GM18858 (cell line): ENCODE measurements around the gene CEP192.
"Not testable (repeated sequence)": the region's sequence is repeated elsewhere in the genome, so short reads cannot be mapped to it uniquely, and the experiment has no call there.

ENCODE experiments used
- ATAC-seq: cut with Tn5 transposase; IDR thresholded peaks from one replicate; pipeline ENCODE4 v1.9.1; 2021; ENCODE audit not compliant: unreplicated experiment

The CEP192 gene

DNA sequence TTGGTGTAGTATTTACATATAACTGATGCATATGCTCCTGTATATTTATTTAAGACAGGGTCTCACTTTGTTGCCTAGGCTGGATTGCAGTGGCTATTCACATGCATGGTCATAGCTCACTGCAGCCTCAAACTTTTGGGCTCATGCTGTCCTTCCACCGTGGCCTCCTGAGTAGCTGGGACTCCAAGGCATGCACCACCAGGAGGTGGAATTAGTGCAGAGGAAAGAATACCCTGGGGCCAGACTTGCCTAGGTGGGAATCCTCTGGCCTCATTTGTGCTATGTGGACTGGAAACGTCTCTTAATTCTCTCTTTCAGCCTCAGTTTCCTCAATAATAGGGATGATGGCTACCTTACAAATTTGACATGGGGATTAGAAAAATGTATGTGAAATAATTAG lies 2.3 kb downstream of the CEP192 start:
- ATAC-seq = no peak

DNA sequence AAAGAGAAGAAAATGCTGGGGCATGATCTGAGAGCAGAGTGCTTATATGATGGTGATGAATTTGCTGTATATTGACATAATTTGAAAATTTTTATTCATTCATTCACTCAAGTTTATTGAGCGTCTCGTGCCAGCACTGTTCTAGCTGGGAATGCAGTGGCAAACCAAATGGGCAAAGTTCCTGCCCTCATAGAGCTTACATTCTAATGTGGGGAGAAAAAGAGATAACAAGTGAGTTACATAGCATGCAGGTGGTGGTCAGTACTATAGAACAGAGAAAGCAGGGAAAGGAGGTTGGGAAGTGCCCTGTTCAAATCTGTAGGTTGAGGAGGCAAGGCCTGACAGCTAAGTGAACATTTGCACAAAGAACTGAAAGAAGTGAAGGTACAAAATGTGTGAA lies 4.3 kb downstream of the CEP192 start:
- ATAC-seq = no peak

DNA sequence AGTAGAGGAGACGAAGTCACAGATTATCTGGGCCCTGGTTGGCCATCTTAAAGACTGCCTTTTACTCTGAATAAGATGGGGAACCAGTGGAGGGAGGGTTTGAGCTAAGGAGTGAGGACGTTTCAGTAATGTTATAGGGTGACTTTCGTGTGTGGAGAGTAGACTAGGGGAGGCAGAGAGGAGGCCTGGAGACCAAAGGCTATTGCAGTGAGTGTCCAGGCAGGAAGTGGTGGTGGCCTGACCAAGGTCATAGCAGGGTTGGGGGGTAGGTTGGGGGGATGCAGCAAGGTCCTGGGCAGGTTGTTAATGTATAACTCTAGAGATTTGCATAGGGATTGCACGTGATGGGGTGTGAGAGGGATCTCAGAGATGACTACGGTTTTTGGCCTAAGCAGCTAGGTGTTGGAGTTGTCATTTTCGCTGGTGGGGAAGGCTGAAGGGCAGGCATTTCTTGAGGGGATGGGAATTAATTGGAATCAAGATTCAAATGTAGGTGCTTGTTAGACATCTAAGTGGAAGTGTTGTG lies 4.9 kb downstream of the CEP192 start:
- no peak for ATAC-seq

DNA sequence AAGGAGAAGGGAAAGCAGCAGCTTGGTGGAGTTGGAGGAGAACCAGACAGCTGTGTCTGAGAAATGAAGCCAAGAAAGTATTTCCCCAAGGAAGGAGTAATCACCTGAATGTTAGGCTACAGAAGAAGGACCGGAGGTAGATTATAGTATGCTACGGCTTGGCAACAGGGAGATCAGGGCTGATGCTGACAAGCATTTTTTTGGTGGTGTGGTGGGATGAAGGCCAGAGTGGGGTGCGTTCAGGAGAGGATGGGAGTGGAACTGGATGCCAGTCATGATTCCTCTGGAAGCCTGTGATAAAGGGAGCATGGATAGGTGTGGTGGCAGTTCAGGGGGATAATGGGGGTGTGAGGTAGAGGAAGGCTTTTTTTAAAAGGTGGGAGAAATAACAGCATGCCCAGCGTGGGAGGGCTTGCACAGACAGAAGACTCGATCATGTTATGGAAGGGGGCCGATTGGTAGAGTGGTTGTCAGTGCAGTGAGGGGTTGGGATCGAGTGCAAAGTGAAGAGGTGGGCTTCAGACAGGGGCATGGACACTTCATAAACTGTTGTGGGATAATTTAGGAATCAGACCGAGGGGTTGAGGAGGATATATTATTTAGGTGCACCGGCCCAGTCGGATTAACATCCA lies 5.6 kb downstream of the CEP192 start:
- no peak for ATAC-seq

DNA sequence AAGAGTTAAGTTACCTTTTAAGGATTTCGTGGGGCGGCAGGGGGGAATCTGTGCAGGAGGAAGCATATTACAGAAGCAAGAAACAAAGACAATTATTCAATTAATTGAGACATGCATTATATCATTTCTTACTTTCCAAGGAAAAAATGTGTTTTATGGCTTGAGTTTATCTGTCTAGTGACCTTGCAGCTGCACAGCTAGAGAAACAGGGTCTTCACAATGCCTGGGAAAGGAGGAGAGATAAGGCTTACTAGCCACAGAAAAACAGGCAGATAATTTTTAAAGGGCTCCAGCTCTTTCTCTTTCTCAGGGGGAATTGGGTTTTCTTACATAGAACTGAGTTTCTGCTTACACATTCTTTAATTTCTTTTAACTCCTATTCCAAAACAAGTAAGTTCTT lies 6.2 kb downstream of the CEP192 start:
- ATAC-seq = not testable (repeated sequence)

DNA sequence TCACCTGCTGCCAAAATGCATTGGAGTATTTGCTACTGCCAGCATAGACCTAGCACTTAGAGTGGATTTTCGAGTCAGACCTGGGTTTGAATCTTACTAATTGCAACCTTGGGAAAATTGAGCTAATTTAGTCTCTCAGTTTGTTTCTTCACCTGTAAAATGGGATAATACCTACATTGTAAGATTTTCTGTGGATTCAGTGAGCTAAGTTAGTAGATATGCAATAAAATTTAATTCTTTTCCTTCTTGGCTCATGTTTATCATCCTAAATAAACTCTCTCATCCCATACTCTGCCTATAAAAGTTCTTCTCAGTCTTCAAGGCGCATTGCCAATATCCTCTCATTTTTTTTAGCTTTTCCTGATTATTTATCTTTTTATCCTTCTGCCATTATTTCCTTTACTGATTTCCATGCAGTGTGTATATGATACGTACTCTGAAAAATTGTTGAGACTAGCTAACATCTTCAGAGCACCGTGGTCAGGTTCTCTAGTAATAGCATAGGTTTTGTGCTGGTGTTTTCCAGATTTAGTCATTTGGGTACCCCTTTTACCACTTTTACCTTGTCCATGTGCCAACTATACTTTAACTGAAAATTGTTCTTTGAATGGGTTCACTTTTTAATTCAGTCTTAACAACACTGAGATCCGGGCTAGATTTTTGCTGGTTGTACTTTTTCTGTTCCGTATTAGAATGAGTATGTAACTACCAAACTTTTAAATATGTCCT lies 7.3 kb downstream of the CEP192 start:
- peak; percentile 53 for ATAC-seq

DNA sequence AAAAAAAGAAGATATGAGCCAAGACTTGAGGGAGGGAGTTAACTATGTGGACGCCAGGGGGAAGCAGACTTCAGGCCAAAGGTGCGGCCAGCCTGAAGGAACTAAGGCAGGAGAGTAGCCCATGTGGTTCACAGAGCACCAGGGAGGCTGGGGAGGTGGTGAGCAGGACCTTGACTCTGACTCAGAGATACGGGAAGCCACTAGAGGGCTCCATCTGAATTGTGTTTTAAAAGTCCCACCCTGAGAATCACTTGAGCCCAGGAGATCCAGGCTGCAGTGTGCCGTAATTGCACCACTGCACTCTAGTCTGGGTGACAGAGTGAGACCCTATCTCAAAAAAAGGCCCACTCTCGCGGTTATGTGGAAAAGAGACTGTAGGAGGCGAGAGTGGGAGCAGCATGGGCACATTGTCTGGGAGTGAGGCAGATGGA lies 12.3 kb downstream of the CEP192 start:
- ATAC-seq = no peak

DNA sequence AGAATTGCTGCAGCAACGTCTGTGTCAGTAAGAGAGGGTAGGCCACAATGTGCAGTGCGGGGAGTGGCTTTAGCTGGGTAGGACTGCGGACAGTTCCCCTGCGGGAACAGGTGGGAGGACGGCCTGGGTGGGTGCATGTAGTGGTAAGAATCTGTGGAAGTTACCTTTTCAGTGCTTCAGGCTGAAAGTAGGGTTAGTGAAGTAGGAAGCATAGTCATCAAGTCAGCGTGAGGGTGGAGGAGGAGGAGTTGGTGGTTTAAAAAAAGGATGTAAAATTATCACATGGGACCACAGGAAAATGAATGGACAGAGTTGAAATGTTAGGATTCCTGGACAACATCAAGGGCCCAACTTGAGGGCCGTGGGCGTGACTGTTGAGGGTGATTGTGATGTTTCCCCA lies 13.2 kb downstream of the CEP192 start:
- ATAC-seq = no peak

DNA sequence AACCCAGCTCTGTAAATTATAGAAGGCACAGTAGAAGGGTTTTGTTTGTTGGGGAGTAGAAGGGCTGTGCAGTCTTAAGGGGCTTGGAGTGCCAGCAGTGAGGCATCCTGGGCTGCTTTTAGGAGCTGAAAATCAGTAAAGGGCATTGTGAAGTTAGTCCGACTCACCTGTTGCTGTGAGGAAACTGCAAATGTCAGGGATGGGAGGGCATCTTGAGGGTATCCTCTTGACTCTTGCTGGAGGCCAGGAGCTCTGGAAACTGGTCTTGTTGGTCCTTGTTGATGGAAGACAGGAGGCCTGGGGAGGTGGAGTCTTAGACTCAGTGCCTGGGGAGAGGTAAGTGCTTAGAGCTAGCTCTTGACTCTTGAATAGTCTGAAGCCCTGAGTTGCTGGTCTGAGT lies 14.1 kb downstream of the CEP192 start:
- ATAC-seq = no peak

DNA sequence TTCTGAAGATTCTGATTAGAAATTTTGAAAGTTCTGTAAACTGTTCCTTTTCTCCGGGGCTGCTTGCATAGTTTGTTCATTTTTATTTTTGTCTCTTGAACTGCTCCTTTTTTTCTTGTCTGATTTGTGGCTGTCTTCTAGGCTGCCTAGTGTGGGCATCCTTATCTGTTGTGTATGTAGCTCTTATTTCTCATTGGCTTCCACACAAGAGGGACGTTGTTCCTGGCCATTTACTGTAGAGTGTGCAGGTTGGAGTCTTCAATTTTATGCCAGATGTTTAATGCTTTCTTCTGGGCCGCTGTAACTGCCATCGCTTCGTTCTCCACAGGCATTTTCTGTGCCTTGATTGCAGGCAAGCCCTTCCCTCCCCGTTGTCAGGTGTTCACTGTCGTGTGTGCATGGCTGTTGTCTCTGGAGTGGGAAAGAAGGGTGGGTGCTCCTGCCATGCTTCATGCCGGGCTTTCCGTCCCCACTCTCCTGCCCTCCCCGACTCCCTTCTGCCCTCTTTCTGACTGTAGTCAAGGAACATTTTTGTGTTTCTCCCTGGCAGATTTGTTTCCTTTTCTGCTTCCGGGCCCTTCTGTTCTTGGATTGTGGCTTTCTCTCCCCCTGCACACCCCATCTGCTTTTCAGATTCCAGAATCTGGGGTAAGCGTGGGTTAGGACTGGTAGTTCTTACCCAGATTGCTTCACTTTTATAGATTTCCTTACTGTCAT lies 15.5 kb downstream of the CEP192 start:
- no peak for ATAC-seq

DNA sequence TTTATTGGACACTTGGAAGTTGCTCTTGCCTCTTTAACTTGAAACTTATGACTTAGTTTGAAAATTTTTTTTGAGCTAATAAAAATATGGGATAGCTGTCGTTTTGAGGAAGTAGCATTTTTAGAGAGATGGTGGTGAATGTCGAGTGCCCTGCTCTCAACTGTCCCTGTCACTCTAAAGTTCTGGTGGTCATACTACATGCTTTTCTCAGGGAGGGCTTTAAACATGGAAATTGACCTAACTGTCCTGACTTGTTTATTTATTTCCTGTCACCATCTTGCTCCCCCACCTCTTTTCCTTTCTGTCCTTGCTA lies 16.0 kb downstream of the CEP192 start:
- ATAC-seq = no peak

DNA sequence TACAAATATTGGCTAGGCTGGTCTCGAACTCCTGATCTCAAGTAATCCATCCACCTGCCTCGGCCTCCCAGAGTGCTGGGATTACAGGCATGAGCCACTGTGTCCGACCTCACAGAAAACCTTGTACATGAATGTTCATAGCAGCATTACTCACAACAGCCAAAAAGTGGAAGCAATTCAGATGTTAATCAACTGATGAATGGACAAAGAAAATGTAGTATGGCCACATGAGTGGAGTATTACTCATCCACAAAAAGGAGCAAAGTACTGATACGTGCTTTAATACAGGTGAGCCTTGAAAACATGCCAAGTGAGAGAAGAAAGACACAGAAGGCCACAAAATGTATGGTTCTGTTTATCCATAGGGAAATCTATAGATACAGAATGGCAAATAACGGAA lies 20.6 kb downstream of the CEP192 start:
- ATAC-seq = no peak

DNA sequence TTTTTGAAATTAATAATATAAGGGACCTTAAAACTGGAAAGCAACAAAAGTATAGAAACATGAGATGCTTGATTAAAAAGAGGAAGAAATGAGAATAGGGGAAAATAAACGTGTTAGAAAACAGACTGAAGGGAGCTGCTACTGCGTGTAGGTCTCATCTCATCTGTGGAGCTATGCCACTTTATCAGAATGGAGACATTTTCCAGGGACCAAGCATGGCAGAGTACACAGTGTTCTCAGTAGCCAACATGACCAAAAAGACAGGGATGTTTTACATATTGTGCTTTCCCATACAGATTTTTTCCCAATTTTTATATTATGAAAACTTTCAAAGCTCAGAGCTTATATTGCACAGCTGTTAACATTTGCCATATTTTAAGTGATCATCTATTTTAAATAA lies 23.1 kb downstream of the CEP192 start:
- no peak for ATAC-seq

DNA sequence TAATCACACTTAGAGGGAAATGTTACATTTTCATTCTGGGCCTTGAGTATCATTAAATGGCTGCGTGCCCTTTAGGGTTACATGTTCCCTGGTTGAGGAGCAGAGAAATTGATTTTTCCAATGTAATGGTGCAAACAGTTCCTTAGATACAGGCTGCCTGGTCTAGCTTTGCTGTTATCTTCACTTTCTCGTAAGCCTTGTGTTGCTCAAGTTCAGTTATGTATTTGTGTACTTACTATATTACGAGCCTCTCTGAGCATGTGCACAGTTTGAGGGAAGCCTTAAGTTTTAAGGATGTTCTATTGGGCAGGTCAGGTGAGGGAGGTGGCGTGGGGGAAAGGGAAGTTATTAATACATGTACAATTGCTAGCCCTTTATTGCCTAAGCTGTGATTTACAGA lies 23.7 kb downstream of the CEP192 start:
- no peak for ATAC-seq

DNA sequence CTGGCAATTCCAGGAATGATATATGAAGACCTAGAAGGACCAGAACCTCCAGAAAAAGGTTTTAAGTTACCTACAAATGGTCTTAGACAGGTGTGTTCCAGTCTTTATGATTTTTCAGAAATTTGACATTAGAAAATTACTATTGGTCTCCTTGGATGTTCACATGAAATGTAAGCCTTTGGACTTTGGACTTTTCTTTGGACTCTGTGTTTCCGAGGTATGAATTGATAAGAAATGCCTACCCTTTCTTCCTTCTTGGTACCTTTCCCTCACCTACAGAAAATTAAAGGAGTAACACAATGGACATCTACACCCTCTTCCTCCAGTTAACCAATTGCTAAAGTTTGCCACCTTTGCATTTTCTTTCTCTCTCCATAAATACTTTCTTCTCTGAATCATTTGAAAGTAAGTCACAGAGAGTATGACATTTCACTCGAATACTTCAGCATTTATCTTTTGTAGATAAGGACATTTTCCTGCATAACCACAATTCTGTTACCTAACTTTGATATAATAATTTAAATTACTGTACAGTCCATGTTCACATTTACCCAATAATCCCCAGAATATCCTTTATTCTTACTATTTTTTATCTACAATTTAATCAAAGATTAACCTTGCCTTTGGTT lies 26.2 kb downstream of the CEP192 start:
- no peak for ATAC-seq

DNA sequence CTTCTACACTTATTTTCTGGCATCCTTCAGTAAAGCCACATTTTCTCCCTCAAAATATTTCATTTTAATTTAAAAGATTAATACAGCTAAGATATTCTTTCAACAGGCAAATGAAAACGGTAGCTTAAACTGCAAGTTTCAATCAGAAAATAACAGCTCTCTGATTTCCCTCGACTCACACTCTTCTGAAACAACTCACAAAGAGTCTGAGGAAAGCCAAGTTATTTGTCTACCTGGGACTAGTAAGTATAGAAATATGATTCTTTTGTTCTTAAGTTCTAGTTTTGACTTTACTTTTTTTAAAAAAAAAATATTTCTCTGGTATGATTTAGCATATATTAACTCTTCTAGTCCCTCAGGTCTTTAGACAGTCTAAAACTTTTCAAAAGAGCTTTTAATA lies 27.2 kb downstream of the CEP192 start:
- ATAC-seq = no peak

DNA sequence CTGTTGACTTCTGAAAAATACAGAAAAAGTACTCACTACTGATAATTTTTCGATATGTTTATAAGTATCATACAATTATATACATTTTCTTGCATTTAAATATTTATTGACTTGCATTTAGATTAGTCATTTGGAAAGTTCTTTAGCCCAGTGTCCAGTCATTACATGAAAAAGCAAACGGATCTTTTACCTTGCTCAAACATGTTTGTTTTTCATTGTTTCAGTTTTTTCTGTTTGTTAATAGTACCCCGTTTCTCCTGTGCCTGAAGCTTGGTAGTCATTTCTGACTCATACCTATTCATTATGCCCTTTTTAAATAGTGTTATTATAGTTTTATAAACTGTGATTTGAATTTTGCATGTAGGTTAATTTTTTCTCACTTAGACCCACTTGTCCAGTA lies 28.1 kb downstream of the CEP192 start:
- ATAC-seq = peak; percentile 74

DNA sequence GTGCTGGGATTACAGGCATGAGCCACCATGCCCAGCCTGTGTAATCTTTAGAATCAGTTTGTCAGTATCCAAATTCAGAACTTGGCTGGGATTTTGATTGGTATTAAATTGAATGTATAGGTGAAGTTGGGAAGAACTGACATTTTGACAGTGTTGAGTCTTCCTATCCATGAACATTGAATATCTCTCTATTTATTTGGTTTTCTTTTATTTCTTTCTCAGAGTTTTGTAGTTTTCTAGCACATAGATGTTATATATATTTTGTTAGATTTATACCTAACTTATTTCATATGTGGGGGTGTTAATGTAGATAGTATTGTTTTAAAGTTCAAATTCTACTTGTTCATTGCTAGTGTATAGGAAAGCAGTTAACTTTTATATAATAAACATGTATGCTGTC lies 31.5 kb downstream of the CEP192 start:
- no peak for ATAC-seq

DNA sequence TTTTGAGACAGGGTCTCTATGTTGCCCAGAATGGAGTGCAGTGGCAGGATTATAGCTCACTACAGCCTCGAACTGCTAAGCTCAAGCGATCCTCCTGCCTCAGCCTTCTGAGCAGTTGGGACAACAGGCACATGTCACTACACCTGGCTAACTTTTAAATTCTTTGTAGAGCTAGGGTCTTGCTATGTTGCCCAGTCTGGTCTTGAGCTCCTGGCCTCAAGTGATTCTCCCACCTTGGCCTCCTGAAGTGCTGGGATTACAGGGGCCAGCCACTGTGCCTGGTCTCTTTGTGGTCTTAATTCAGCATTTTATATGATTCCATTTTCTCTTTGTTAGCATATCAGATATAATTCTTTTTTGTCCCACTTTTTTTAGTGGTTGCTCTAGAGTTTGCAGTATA lies 34.1 kb downstream of the CEP192 start:
- ATAC-seq = no peak

DNA sequence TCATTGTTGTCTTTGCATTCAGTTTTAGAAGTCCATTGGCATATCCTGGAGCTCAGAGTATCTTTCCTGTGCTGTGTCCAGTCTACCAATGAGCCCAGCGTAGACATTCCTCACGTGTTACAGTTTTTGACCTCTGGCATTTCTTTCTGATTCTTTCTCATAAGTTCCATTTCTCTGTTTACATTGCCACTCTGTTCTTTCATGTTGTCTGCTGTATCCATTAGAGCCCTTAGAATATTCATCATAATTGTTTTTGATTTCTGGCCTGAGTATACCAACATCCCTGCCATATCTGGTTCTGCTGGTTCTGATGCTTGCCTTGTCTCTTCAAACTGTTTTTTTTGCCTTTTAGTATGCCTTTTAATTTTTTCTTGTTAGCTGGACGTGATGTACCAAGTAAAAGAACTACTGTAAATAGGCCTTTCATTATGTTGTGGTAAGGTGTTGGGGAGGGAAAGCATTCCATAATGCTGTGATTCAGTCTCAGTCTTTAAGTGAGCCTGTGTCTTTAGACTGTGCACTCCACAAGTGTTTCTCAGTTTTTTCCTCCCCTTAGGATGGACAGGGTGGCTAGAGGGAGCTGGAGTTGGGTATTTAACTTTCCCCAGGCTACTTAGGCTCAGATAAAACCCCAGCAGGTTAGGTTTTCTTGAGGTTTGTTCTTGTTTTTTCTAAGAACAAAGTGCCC lies 35.6 kb downstream of the CEP192 start:
- no peak for ATAC-seq

DNA sequence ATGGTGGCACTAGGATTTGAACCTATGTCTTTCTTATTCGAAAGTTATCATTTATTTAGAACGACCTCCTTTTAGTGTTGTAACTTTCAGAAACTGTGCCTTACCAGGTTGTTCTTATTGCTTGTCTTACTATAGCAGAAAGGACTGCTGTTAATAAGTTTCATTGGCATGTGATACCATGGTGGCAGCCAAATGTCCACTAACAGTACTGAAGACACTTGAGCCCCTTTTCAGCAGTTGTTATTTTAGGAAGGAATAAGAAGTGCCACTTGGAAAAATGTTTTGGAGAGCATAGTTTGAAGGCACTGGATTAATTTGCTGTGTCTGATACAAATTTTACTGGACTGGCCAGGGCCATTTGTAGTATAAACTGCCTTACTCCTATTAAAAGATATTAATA lies 37.7 kb downstream of the CEP192 start:
- no peak for ATAC-seq
